ENCODE data around the gene M6PR.
A peak's percentile ranks its signal among the peaks of the same experiment; 100 is the strongest.
"Not testable (repeated sequence)": the region's sequence is repeated elsewhere in the genome, so short reads cannot be mapped to it uniquely, and the experiment has no call there.

Gene M6PR

DNA sequence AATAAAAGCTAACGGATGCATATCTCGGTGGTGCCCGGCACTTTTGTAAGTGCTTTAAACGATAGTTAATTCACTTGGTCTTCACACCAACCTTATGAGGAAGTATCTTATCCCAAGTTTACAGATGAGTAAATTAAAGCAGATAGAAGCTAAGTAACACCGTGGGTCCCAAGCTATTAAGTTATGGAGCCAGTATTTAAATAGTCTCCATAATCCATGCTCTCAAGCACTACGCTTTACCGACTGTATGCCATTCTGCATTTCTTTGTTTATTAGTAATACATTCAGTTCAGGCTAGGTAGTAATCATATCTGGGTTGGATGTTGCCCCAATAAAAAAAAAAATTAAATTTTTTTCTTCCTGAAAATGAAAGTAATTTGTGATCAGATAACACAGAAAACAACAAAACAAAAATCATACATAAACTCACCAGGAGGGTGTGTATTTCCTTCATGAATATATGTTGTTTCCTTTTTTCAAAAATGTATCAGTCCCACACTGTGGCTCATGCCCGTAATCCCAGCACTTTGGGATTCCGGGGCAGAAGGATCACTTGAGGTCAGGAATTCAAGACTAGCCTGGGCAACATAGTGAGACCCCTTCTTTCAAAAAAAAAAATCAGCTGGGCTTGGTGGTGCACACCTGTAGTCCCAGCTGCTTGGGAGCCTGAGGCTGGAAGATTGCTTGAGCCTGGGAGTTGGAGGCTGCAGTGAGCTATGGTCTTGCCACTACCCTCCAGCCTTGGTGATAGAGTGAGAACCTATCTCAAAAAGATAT is 1.4 kb upstream of the M6PR start:
- no peak for DNase-seq

- DNase-seq = no peak
Measured at GRCh38 chr12:8950221-8950527, 729 bp upstream of the M6PR start.

DNA sequence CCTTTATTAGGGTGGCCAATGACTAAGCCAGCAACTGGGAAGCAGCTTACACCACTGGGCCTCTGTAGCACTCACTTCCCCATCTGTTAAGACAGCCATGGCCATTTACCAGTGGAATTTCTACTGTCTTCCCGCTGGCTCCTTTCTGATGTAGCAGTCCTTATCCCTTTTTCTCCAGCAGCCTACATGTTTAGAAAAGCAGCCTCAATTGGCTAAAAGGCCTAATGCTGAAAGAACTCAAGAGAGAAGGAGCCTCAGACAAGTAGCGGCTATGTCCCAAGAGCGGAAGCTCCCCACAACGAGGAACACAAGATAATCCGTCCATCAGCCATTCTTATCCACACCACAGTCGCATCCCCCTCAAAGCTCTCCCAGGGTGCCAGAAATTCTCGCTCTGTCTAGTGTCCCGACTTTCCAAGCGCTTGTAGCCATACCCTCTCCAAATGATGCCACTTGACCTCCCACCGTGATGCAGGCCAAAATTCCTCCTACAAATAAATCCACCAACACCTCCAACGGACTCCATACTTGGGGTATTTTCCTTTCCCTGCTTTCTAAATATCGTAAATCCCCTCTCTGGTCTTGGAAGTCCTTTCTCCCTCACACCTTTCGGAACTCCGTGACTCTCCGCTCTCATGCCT is 624 bp downstream of the M6PR start:
- no peak for DNase-seq

DNA sequence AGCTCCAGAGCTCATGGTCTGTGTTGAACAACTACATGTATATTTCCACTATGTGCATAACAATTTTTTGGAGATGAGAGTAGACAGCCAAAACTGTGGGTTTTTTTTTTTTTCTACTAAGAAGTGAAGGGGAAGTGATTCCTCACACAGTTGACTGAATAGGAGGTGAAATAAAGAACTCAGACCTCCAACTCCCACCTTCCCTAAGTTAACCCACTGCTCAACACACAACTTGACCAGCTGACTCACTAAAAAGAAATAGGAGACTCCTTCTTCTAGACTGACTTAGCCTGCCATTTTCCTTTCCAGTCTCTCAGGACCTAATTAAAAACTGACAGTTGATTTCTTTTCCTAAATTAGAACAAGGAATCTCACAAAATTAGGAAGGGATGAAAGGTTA is 1.7 kb downstream of the M6PR start:
- DNase-seq = no peak

DNA sequence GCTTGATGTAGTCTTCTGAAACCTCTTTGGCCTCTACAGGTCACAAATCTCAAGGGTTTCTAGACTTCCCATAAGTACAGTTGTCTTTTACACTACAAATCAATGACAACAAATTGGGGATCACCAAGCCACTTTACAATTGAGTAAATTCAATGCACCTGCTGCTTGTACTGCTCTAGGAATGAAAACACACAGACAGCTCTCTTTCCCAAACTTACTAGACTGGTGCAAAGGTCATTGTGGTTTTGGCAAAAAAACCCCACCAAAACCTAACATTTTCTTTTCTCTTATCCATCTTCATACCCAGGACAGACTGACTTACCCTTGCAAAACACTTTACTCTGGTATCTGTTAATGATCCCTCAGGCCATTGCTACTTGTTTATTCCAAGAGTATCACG is 2.7 kb downstream of the M6PR start:
- DNase-seq = no peak

DNA sequence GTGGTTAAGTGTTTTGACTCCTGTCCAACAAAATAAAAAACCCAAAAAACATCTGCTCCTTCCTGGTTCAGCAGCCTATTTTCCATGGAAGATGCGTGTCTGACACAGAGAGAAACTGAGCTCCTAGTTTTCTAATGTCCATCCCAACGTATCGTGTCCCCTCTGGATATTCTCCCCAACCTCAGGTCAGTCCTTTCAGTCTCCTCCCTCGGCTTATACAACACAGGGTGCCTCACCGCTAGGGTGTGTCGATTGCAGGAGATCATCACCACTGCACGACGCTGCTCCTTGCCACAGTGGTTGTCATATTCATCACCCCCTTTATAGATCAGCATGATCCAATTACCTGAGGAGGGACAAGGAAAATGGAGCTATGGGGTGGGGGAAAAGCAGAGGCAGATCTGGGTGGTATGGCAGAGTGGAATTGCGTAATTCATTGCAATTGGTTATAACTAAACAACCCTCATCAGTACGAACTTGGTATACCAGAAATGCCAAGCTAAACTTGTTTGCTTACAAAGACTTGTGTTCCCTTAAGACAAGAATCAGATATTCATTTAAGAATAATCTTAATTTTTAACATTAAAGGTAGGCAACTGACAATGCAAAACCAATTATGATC is 5.8 kb downstream of the M6PR start:
- DNase-seq = no peak

DNA sequence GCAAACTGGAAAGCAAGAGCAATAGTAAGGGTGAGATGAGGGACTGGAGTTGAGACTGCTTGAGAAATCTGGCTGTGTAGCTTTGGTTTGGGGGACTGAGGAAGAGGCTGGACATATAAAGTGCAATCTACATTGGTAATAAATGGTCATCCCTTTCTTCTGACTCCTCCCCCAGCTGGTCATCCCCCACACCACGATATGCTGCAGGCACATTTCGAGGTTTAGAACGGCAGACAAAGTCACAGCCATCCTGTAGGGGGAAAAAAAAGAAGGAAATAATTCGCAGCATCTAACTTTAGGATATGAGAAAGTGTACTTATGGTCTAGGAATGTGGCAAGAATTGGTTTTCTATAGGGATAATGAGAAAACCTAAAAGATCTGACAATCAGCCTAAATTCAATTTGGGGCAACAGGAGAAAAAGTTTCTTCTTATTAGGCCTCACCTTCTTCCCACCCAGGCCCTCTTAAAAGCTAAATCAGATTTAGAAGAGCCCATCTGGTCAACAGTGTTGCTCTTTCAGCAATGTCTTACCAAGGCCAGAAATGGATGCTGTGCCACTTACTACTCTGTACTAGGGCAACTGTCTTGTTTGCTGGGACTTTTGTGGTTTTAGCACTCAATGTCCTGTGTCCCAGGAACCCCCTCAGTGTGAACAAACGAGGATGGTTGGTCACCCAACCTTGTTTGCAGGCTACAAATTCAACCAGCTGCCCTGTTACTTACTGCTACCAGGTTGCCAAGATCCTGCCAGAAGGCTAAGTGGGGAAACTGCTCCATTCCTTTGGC is 7.6 kb downstream of the M6PR start:
- DNase-seq = no peak

DNA sequence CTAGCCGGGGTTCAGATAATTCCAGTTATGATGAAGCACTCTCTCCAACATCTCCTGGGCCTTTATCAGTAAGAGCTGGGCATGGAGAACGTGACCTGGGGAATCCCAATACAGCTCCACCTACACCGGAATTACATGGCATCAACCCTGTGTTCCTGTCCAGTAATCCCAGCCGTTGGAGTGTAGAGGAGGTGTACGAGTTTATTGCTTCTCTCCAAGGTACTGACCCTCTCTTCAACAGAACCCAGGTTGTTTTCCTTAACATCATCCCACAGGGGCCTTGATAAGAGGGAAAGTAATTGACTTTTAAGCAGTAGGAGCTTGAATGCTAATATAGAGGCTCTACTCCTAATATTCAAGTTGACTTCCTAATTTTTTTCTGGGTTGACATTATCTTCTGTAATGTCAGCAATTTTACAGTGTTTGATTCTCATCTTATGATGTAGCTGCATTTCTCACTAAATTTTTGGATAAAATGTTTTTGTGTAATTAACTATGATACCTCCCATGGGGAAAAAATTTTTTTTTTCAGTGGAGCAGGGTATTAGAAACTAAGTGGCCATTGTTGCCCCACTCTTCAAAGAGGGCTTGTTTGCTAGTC is 11.5 kb downstream of the M6PR start:
- not testable (repeated sequence) for DNase-seq

- DNase-seq = no peak
Measured at GRCh38 chr12:8936735-8937134, 12.7 kb downstream of the M6PR start.

DNA sequence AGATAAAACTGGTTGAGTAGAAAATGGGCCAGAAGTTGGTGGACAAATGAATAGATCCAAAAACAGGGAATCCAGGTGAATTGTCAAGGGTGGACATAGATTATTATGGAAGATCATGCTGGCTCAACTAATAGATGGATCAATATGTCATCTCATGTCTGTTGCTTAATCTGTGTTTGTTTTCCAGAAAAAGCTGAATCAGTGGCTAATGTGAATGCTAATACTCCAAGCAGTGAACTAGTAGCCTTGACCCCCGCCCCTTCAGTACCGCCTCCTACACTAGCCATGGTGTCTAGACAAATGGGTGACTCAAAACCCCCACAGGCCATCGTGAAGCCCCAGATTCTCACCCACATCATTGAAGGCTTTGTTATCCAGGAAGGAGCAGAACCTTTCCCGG is 15.4 kb downstream of the M6PR start:
- not testable (repeated sequence) for DNase-seq

DNA sequence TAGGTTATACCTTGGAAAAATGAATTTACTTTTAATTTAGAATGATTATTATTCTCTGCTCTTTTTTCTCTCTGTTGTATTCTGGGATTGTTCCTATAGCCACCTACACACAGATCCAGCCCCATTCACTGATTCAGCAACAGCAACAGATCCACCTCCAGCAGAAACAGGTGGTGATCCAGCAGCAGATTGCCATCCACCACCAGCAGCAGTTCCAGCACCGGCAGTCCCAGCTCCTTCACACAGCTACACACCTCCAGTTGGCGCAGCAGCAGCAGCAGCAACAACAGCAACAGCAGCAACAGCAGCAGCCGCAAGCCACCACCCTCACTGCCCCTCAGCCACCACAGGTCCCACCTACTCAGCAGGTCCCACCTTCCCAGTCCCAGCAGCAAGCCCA is 17.0 kb downstream of the M6PR start:
- not testable (repeated sequence) for DNase-seq

DNA sequence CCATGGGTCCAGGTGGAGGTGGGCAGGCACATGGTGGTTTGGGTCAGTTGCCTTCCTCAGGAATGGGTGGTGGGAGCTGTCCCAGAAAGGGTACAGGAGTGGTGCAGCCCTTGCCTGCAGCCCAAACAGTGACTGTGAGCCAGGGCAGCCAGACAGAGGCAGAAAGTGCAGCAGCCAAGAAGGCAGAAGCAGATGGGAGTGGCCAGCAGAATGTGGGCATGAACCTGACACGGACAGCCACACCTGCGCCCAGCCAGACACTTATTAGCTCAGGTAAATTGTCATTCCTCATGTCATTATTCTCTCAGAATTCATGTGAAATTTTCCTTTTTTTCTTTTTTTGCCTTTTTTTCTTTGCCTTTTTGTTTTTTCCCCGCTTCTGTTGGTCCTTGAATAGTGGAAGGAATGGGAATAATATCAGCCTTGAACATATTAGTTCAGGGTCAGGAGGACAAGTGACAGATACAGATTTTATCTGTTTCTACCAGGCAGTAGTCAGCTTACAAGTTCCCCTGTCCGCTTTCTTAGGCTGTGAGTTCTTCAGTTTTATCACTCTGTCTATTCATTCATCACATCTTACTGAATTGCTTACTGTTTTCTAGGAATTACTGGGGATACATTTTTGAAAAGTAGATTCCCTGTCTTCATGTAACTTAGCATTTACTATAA is 18.7 kb downstream of the M6PR start:
- DNase-seq = not testable (repeated sequence)

DNA sequence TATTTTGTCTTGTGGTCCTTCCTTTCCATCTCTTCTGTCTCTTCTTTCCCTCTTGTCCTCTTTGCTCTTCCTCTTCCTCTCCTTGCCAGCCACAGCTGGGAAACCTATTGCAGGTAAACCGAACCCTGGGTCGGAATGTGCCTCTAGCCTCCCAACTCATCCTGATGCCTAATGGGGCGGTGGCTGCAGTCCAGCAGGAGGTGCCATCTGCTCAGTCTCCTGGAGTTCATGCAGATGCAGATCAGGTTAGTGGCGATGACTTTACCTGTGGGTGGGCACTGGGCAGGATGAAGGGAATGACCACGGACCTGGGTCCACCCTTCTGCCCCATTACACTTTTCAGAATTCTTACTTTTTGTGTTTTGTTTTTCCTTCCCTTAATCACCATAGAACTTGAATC is 26.9 kb downstream of the M6PR start:
- DNase-seq = no peak

DNA sequence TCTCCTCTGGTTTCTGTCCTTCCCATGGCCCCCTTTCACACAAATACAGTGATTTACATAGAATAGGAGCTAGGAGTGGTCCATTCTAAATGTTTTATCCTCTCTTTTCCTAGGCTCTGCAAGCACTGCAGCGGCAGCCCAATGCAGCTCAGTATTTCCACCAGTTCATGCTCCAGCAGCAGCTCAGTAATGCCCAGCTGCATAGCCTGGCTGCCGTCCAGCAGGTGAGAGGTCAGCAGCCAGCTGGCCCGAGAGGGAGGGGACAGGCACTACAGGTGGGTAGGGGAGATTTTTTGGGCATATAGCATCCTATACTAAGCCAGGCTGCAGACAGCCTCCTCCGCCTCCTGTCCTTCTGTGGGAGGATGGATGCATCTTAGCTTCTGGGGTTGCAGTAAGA is 29.8 kb downstream of the M6PR start:
- not testable (repeated sequence) for DNase-seq

DNA sequence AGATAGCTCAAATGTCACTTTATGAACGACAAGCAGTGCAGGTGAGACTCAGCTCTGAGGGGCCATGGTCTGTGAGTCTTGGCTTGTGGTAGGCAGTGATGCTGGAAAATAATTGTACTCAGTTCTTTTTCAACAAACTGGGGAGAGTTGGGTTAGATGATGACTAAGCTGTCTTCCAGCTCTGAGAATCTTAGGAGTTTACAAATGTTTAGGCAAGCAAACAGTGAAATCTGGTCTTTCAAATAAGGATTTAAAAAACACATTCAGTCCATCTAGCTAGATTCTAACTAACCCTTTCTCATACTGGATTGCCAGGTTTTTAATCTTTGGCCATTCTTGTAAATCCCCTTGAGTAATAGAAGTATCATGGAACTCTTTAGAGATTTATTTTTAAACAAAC is 31.7 kb downstream of the M6PR start:
- no peak for DNase-seq

GRCh38 chr12:8917031-8917430 is 32.4 kb downstream of the M6PR start:
- no peak for DNase-seq

GRCh38 chr12:8916154-8916553 is 33.3 kb downstream of the M6PR start:
- no peak for DNase-seq

- peak; percentile 48 to 55 for DNase-seq
Measured at GRCh38 chr12:8914716-8915526, 34.5 kb downstream of the M6PR start.

GRCh38 chr12:8914033-8914715 is 35.3 kb downstream of the M6PR start, which contains the start of gene PHC1:
TSS of gene PHC1 (plus strand) at chr12:8914509. CDS start at chr12:8917678, 3,169 bp downstream.
- peak; percentile 77 to 78 for DNase-seq

GRCh38 chr12:8913702-8914032 is 35.8 kb downstream of the M6PR start:
- DNase-seq = no peak

DNA sequence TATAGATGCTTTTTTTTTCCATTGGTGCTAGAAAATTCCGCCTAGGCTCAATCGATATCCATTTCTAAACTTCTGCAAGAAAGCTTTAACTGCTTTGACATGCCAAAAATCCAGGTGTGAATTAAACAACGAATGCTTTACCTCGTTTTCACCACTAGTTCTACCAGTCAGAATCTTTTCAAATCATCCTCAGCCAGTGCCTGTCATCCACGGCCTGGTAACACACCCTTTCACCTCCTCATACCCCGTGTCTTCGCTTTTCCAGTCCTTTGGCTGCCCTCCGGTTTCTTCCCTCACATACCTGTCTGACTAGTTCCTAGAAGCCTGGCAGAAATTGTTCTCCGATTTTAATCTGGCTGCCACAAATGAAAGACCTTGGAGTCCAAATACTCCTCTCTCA is 36.5 kb downstream of the M6PR start:
- no peak for DNase-seq
